HG02642 (cell line): Measurements from ENCODE around the gene SLAMF1.
"Not testable (repeated sequence)": the region's sequence is repeated elsewhere in the genome, so short reads cannot be mapped to it uniquely, and the experiment has no call there.

Experiments used
- ATAC-seq: cut with Tn5 transposase; IDR thresholded peaks from one replicate; pipeline ENCODE4 v1.9.1; 2021; ENCODE audit warnings: mild to moderate bottlenecking; ENCODE audit not compliant: unreplicated experiment, poor library complexity

Gene SLAMF1

DNA sequence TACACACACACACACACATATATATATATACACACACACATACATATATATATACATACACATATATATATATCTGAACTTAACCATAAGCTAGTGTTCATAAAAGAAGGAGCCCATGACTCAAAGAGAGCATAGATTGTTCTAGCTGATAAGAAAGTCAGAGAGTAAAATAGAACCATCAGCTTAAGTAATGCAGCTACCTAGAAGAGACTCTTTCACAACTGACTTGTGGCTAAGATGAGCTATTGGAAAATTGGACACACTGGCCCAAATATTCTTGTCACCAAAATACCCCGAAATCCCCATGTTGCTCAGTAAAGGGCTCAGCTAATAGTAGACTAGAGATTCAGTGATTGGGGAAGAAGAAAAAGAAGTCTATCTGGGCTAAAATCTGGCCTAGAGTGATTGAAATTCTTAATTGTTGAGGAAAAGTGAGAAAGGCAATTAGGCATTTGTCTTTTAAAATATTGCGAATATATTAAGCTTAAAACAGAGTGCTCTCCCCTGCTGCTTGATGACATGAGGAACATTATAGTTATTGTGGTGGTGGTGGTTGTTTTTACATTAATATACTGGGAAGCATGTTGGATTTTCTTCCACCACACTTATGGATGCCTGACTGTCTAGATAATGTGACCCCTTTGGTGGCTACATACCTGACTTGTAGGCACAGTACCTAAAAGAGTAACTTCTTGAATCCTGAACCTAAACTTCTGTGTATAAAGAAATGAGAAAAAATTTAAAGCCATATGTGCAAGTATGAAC, 6.3 kb downstream of the SLAMF1 start:
- no peak for ATAC-seq

DNA sequence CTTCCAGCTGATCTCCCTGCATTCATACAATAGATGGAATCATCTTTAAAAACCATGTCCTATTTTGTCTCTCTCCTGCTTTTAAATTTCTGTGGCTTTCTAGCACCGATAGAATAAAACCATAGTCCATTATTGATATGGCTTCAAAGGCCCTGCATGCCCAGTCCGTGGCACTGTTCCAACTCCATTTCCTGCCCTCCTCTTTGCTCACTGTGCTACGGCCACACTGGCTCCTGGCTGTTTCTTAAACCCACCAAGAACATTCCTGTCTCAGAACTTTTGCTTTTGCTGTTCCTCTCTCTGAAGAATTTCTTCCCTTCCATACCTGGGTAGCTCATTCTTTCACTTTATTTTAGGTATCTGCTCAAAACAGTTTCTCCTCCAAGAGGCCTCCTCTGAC, 7.2 kb downstream of the SLAMF1 start:
- no peak for ATAC-seq

- no peak for ATAC-seq
These were observed 7.9 kb downstream of the SLAMF1 start for GRCh38 chr1:160638926-160639325.

DNA sequence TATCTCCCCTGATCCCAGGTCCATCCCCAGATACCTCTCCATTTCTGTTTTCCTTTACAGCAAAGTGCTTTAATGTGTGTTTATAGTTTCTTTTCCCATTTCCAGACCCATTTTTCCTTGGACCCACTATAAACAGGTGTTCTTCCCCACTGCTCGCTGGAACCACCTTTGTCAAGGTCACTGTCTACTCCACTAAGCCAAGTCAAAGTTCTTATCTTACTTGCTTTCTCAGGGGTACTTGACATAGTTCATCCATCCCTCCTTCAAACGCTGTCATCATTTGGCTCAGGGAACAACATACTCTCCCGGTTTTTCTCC, 8.3 kb downstream of the SLAMF1 start:
- ATAC-seq: no peak

DNA sequence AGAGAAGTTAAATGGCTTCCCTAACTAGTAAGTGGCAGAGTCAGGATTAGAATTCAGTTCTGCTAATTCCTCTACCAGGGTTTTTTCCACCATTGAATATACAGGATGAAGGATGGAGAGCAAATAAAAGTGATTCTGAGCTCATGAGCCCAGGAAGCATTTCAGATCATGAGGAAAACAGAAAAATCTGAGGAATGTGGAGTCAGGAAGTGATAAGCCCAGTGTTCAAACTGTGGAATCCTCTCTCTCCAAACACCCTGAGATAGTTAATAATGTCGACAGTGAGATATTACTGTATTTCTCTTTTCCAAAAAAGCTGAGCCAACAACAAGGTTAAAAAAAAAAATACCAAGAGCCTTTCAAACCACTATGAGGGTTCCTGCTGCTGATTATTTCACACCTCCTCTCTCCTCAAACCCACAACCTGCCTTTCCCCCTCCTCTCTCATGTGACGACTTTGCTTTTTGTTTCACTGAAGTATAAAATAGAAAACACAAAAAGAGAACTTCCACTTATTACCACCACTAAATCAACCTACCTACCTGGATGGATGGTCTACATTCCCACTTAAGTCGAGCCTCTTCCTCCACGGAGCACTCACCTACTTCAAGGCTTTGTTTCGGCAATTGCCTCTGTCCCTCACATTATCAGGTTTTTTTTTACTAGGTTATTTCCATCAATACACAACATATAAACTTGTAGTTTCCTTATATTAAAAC, 8.9 kb downstream of the SLAMF1 start:
- ATAC-seq: no peak

DNA sequence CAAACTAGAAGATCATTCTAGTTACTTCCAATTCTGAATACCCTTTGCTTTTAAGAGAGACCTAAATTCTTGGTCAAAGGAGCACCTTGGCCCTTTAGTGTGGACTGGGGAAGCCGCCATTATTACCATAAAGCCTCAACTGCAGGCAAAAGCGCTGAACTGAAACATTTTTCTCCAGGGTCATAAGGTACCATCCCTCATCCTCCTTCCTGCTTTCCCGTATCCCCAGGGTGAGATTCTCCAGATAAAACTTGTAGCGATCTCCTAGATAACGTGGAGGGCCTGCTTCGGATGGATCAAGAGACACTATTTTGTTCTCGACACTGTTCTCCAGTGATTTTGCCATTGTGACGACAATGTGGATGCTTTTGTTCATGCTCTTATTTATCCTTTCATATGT, 9.8 kb downstream of the SLAMF1 start:
- ATAC-seq: no peak

GRCh38 chr1:160636547-160636946, 10.3 kb downstream of the SLAMF1 start:
- ATAC-seq: no peak

DNA sequence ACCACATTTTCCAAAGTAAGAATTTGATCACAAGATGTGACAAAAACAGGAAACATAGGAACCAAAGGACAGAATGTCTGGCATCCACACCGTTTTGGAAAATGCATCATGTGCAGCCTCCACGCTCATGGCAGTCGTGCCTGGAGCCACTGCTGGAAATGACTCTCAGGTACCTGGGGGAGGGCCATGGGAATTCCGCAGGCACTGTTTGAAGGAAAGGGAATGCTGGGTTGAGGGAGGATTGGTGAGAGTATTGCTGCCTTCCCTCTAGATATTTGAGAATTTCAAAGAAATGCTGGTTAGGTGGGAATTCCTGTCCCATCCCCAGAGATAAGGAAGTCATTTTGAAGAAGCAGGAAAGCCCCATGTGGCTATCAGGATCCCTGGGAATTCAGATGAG, 10.8 kb downstream of the SLAMF1 start:
- ATAC-seq: no peak

GRCh38 chr1:160634543-160635491, 12.0 kb downstream of the SLAMF1 start:
- ATAC-seq: no peak

- ATAC-seq: no peak
These were observed 13.4 kb downstream of the SLAMF1 start for GRCh38 chr1:160633330-160633903.

GRCh38 chr1:160631983-160632625, 14.7 kb downstream of the SLAMF1 start:
- ATAC-seq: no peak

DNA sequence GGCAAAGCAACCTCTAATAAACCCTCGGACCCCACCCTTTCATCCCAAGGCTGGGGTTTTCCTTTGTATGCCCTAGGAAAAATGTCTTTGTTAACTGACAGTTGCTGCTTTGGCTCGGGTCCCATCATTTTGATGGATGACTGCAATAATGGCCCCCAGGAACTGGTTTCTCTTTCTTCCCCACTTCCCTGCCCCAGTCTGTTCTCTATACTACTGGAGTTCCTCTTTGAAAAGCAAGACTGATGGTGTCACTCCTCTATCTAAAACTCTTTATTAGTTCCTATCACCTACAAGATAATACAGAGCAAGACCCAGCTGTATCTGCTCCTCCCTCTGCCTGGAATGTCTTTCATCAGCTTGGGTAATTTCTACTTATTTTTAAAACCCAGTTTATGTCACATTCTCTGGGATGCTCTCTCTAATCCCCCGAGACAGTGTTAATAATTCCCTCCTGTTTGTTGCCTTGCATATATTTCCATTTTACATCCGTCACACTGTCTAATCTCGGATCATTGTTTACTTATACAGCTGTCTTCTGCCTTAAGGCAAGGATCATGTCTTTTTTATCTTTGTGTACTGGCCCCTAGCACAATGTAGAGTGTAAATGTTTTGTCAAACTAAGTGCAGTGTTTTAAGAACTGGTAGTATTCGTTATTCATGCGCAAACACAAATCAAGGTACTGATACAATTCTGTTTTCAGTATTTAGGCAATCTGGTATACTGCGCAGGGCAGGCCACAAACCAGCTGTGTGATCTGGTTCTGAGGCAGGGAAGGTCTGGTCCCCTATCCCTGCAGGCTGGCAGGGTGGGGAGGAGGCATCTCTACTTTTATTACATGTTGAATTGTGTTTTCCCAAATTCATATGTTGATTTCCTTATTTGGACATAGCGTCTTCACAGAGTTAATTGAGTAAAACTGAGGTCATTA, 16.1 kb downstream of the SLAMF1 start:
- no peak for ATAC-seq

DNA sequence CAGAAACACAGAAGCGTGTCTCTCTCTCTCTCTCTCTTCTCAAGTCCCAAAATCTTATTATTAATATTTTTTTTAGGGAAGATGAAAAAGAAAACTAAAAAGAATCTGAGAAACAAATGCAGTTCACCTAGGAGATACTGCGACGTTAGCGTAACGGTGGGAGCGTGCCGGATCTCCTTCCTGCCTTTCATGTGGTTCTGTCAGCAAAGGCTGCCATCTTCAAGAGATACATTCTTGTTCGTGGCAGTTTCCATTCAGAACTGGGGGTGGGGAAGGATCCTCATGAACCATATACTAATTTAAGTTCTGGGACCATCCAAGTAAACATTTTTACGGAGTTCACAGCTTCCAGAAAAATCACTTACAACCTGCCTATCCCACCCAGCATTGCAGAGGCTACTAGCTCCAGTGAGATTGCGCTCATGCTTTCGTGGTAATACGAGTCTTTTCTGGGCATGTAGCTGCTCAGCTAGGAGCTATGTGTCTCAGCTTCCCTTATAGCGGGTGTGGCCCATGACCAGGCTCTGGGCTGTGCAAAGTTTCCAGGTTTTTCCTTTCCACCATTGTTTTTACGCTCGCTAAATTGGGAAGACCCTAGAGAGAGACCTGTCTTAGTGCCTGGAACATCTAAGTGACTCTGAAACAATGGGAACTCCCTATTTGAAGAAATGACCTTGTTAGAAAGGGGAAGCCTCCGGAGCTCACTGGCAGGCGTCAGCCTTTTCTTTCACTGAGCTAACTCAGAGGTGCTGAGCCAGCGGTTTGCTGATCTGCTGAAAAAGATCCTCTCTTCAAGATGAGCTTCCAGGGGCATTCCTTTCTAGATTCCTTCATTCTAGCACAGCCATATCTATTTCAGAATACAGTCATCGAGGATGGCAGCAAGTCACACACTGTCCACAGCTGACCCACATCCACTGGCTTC, 17.3 kb downstream of the SLAMF1 start:
- ATAC-seq: no peak

DNA sequence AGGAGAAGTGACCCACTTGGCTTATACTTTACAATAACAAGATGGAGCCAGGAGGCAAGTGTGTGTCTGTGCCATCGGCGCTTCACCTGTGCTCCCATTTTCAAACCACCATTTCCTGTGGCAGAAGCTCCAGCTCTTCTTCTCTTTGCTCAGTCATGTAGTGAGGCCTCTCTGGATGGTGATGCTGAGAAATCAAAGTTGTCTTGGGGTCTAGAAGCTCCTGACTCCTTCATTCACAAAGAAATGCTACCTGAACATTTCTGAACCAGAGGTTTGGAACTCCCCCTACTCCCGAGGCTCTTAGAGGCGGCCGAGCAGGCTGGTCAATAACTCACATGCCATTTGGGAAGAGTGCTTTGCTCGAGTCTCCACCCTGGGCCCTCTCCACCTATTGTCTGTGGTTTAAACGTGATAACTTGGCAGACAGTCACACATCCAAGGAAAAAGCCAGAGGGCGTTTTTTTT, 18.0 kb downstream of the SLAMF1 start:
- ATAC-seq: no peak

GRCh38 chr1:160627677-160628289, 19.1 kb downstream of the SLAMF1 start:
- not testable (repeated sequence) for ATAC-seq

- ATAC-seq: no peak
These were observed 20.1 kb downstream of the SLAMF1 start for GRCh38 chr1:160626509-160627342.
